ENCODE data around the gene DCAF4.

The DCAF4 gene

DNA sequence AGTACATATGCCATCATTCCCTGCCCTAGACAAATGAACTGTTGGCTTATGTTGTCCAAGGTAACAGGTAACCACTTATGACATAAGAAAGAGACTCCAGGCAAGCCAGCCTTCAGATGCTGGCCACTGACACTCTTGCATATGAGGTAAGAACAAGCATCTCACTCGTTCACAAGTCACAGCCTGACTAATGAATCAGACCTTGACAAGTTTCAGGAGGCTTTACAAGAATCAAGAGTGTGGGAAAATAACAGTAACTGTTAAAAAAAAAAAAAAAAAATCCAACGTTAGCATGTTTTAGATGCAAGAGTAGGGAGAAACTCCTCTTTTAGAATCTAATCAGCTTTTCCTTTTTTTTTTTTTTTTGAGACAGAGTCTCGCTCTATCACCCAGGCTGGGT lies 60.0 kb downstream of the DCAF4 start:
- no peak overlapping the region for H3K4me3 ChIP-seq (ENCODE audit: low read depth, low read length)
- TF ChIP-seq CTCF (IDR thresholded peaks at IDR 0.05; ENCODE audit: borderline replicate concordance, insufficient read depth, low read depth, low read length), result no peak

GRCh38 chr14:72986857-72987256 lies 60.6 kb downstream of the DCAF4 start:
- H3K4me3 ChIP-seq (ENCODE audit: low read depth, low read length), result no peak overlapping the region
- TF ChIP-seq CTCF (IDR thresholded peaks at IDR 0.05; ENCODE audit: borderline replicate concordance, insufficient read depth, low read depth, low read length), result no peak

GRCh38 chr14:72990171-72990570 lies 63.9 kb downstream of the DCAF4 start:
- TF ChIP-seq CTCF (IDR thresholded peaks at IDR 0.05; ENCODE audit: borderline replicate concordance, insufficient read depth, low read depth, low read length), result no peak

DNA sequence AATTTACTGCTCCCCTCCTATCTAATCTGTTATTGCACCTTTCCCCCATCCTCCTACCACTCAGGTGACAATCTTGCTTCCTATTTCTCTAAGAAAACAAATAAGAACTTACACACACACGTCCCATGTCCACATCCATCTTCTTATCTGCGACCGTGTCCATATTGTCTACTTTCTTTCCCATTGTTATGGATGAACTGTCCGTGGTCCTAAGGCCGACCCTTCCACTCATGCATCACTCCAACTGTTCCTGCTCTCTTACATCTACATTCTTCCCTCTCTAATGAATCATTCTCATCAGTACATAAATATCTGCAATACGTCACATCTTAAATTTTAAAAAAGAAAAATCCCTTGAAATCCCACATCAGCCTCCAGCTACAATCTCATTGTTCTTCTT lies 70.7 kb downstream of the DCAF4 start:
- TF ChIP-seq CTCF (IDR thresholded peaks at IDR 0.05; ENCODE audit: borderline replicate concordance, insufficient read depth, low read depth, low read length), result no peak
- H3K4me3 ChIP-seq (ENCODE audit: low read depth, low read length), result no peak overlapping the region

More at GRCh38 chr14:72990171-72990570, 63.9 kb downstream of the DCAF4 start:
- no peak overlapping the region for H3K4me3 ChIP-seq (ENCODE audit: low read depth, low read length)

- no peak for TF ChIP-seq CTCF (IDR thresholded peaks at IDR 0.05; ENCODE audit: borderline replicate concordance, insufficient read depth, low read depth, low read length)
- H3K4me3 ChIP-seq (ENCODE audit: low read depth, low read length), result no peak overlapping the region
These were observed 72.1 kb downstream of the DCAF4 start for GRCh38 chr14:72998252-72998903.

GRCh38 chr14:72999316-72999715 lies 73.1 kb downstream of the DCAF4 start:
- TF ChIP-seq CTCF (IDR thresholded peaks at IDR 0.05; ENCODE audit: borderline replicate concordance, insufficient read depth, low read depth, low read length), result no peak

DNA sequence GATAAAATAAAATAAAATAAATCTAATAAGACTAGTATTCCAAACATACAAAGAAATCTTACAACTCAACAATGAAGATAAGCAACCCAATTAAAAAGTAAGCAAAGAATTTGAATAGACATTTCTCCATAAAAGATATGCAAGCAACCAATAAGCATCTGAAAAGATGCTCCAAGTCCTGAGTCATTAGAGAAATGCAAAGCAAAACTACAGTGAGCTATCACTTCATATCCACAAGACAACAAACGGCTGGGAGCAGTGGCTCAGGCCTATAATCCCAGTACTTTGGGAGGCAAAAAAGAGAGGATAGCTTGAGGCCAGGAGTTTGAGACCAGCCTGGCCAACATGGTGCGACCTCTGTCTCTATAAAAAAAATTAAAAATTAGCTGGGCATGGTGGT lies 73.8 kb downstream of the DCAF4 start:
- no peak for TF ChIP-seq CTCF (IDR thresholded peaks at IDR 0.05; ENCODE audit: borderline replicate concordance, insufficient read depth, low read depth, low read length)
- no peak overlapping the region for H3K4me3 ChIP-seq (ENCODE audit: low read depth, low read length)

More at GRCh38 chr14:72999316-72999715, 73.1 kb downstream of the DCAF4 start:
- H3K4me3 ChIP-seq (ENCODE audit: low read depth, low read length), result no peak overlapping the region

Data from GM12875 (cell line).